Glutamatergic neuron (in vitro differentiated cells): ENCODE data around the gene PHLPP1. TPM values are rescaled to one million over a fixed set of nuclear protein-coding genes. Genes with fewer than 3 reads are reported as not detected.

Source experiments
- DNase-seq: peaks from one replicate; pipeline ENCODE4 v3.0.0; 2022
- H3K27ac Mint-ChIP-seq: one replicate; pipeline ENCODE4 v1.8.0; 2020; ENCODE audit warnings: mild to moderate bottlenecking, mixed read lengths, inconsistent platforms; ENCODE audit not compliant: unreplicated experiment
- H3K27me3 Mint-ChIP-seq: one replicate; pipeline ENCODE4 v1.8.0; 2020; ENCODE audit warnings: mild to moderate bottlenecking, moderate library complexity, mixed read lengths, inconsistent platforms; ENCODE audit not compliant: unreplicated experiment
- H3K36me3 Mint-ChIP-seq: one replicate; pipeline ENCODE4 v1.8.0; 2020; ENCODE audit warnings: mild to moderate bottlenecking, mixed read lengths, inconsistent platforms; ENCODE audit not compliant: unreplicated experiment
- H3K4me1 Mint-ChIP-seq: one replicate; pipeline ENCODE4 v1.8.0; 2020; ENCODE audit warnings: mild to moderate bottlenecking, low read depth, mixed read lengths, inconsistent platforms; ENCODE audit not compliant: unreplicated experiment
- H3K4me3 Mint-ChIP-seq: one replicate; pipeline ENCODE4 v1.8.0; 2020; ENCODE audit warnings: mild to moderate bottlenecking, mixed read lengths, inconsistent platforms; ENCODE audit not compliant: unreplicated experiment
- H3K9me3 Mint-ChIP-seq: one replicate; pipeline ENCODE4 v1.8.0; 2020; ENCODE audit warnings: mild to moderate bottlenecking, moderate library complexity, mixed read lengths, inconsistent platforms; ENCODE audit not compliant: unreplicated experiment
- long read RNA-seq: library from polyadenylated mRNA; unstranded; transcript quantifications from one replicate; pipeline ENCODE4 v2.0.0, GENCODE V29; 2020; ENCODE audit not compliant: unreplicated experiment
- total RNA-seq: library from RNA; stranded (reverse); fragmentation: NEBNext Ultra II Directional; extraction: Animal tissue kit (Norgen Biotek cat#: 25700); gene quantifications from one replicate; pipeline ENCODE4 v1.2.1, GENCODE V29; 2021; ENCODE audit not compliant: unreplicated experiment
- TF ChIP-seq, protein P1 (sequence below): fragments of 200-600 bp; sonication (generic); IDR thresholded peaks from one replicate; pipeline ENCODE4 v1.5.0; 2021; ENCODE audit not compliant: partially characterized antibody, unreplicated experiment

Gene PHLPP1
- total RNA-seq, result 14.0 TPM
- long read RNA-seq, partial matches to known transcripts, result 0 of 3 reads
- long read RNA-seq, other reads (novel, unspliced or antisense), result 3 of 3 reads

- Mint-ChIP-seq H3K9me3 (peaks cover 18% of the 10 kb centered on the region), H3K27ac (peak within 1 kb of the TSS; percentile 96), H3K36me3 (no peaks in the 10 kb centered on the region), H3K4me1 (peaks cover 35% of the 10 kb centered on the region), H3K4me3 (peak within 1 kb of the TSS; percentile 80), H3K27me3 (peaks cover 18% of the 10 kb centered on the region)
- no peak for DNase-seq
- TF ChIP-seq, protein P1, sequence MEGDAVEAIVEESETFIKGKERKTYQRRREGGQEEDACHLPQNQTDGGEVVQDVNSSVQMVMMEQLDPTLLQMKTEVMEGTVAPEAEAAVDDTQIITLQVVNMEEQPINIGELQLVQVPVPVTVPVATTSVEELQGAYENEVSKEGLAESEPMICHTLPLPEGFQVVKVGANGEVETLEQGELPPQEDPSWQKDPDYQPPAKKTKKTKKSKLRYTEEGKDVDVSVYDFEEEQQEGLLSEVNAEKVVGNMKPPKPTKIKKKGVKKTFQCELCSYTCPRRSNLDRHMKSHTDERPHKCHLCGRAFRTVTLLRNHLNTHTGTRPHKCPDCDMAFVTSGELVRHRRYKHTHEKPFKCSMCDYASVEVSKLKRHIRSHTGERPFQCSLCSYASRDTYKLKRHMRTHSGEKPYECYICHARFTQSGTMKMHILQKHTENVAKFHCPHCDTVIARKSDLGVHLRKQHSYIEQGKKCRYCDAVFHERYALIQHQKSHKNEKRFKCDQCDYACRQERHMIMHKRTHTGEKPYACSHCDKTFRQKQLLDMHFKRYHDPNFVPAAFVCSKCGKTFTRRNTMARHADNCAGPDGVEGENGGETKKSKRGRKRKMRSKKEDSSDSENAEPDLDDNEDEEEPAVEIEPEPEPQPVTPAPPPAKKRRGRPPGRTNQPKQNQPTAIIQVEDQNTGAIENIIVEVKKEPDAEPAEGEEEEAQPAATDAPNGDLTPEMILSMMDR, result no peak
These were observed at the start of gene PHLPP1 for GRCh38 chr18:62715436-62715758. Gene PHLPP1 (plus strand): TSS chr18:62715541. CDS start chr18:62715684, 143 bp downstream.

GRCh38 chr18:62669225-62669624 is 46.1 kb upstream of the PHLPP1 start:
- Mint-ChIP-seq H3K4me1 (no peaks in the 10 kb centered on the region), H3K4me3 (no peak overlapping the region), H3K9me3 (no peaks in the 10 kb centered on the region), H3K27ac (no peak overlapping the region), H3K36me3 (no peaks in the 10 kb centered on the region), H3K27me3 (no peaks in the 10 kb centered on the region)
- DNase-seq, result no peak
- TF ChIP-seq, protein P1, result no peak

DNA sequence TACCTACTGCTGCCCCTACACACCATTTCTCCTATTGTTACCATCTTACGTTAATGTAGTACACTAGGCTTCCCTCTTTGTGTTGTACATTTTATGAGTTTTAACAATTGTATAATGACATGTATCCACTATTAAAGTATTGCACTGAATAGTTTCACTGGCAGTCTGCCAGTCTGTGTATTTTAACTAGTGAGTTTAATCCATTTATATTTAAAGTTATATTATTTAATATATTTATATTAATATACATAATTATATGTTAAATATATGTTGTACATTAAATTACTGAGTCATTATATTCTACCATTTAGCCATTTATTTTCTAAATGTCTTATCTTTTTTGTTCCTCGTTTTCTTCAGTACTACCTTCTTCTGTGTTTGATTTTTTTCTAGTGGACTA is 44.8 kb upstream of the PHLPP1 start:
- H3K9me3 Mint-ChIP-seq, result no peaks in the 10 kb centered on the region
- peaks cover 3% of the 10 kb centered on the region for H3K27me3 Mint-ChIP-seq
- H3K4me3 Mint-ChIP-seq, result no peak overlapping the region
- H3K4me1 Mint-ChIP-seq, result no peaks in the 10 kb centered on the region
- TF ChIP-seq, protein P1, result no peak
- no peak for DNase-seq
- no peak overlapping the region for H3K27ac Mint-ChIP-seq
- no peaks in the 10 kb centered on the region for H3K36me3 Mint-ChIP-seq

- Mint-ChIP-seq H3K4me1 (no peaks in the 10 kb centered on the region), H3K27ac (no peak overlapping the region), H3K4me3 (no peak overlapping the region), H3K9me3 (no peaks in the 10 kb centered on the region), H3K36me3 (no peaks in the 10 kb centered on the region), H3K27me3 (peaks cover 3% of the 10 kb centered on the region)
- no peak for DNase-seq
- TF ChIP-seq, protein P1, result no peak
These were observed 42.7 kb upstream of the PHLPP1 start for GRCh38 chr18:62672600-62672999.

- no peaks in the 10 kb centered on the region for H3K9me3 Mint-ChIP-seq
- H3K4me1 Mint-ChIP-seq, result peaks cover 9% of the 10 kb centered on the region
- H3K36me3 Mint-ChIP-seq, result no peaks in the 10 kb centered on the region
- no peak for DNase-seq
- TF ChIP-seq, protein P1, result no peak
- H3K4me3 Mint-ChIP-seq, result no peak overlapping the region
- H3K27ac Mint-ChIP-seq, result peak overlapping the region; percentile 46
- H3K27me3 Mint-ChIP-seq, result peaks cover 3% of the 10 kb centered on the region
These were observed 36.4 kb upstream of the PHLPP1 start for GRCh38 chr18:62678847-62679485.
